Neutrophil (primary cell): ENCODE measurements around the gene EEPD1.
"Not testable (repeated sequence)": the region's sequence is repeated elsewhere in the genome, so short reads cannot be mapped to it uniquely, and the experiment has no call there.

Experiments
- H3K27ac ChIP-seq: fragments of 200-600 bp; sonication (generic); 2 replicates; pipeline ENCODE4 v1.5.1; 2016; ENCODE audit warnings: mild to moderate bottlenecking, moderate library complexity
- H3K27me3 ChIP-seq: fragments of 200-600 bp; sonication (generic); 2 replicates; pipeline ENCODE4 v1.6.0; 2016; ENCODE audit warnings: mild to moderate bottlenecking
- H3K36me3 ChIP-seq: fragments of 200-600 bp; sonication (generic); 2 replicates; pipeline ENCODE4 v1.5.1; 2017
- H3K4me1 ChIP-seq, 2 experiments: fragments of 200-600 bp in 1 of 2; sonication (generic) in 1 of 2; 1 replicate in 1 of 2; 2 replicates in 1 of 2; pipeline versions ENCODE4 v1.5.1 to v1.6.1; 2013 to 2016; ENCODE audit warnings: low read depth in 1 of 2, low read length in 1 of 2, mild to moderate bottlenecking in 1 of 2, moderate library complexity in 1 of 2; ENCODE audit not compliant: control insufficient read depth in 1 of 2, insufficient read depth in 1 of 2
- H3K4me3 ChIP-seq, 2 experiments: fragments of 200-600 bp in 1 of 2; sonication (generic) in 1 of 2; 1 replicate in 1 of 2; 2 replicates in 1 of 2; pipeline ENCODE4 v1.5.1; 2013 to 2016; ENCODE audit warnings: low read depth in 1 of 2, low read length in 1 of 2, mild to moderate bottlenecking in 1 of 2, moderate library complexity in 1 of 2
- H3K9me3 ChIP-seq: fragments of 200-600 bp; sonication (generic); 2 replicates; pipeline ENCODE4 v1.5.1; 2016
- CTCF ChIP-seq: fragments of 200-600 bp; sonication (generic); IDR thresholded peaks from 2 replicates; pipeline ENCODE4 v1.5.1; 2016; ENCODE audit warnings: antibody characterized with exemption

Gene EEPD1

GRCh38 chr7:36245684-36246299 lies 92.7 kb downstream of the EEPD1 start:
- no peaks in the 10 kb centered on the region for H3K36me3 ChIP-seq
- H3K27ac ChIP-seq = peak overlapping the region; percentile 24
- H3K4me3 ChIP-seq = no peak overlapping the region
- H3K27me3 ChIP-seq = no peaks in the 10 kb centered on the region
- TF ChIP-seq CTCF = no peak
- no peaks in the 10 kb centered on the region for H3K4me1 ChIP-seq
- H3K9me3 ChIP-seq = no peaks in the 10 kb centered on the region

DNA sequence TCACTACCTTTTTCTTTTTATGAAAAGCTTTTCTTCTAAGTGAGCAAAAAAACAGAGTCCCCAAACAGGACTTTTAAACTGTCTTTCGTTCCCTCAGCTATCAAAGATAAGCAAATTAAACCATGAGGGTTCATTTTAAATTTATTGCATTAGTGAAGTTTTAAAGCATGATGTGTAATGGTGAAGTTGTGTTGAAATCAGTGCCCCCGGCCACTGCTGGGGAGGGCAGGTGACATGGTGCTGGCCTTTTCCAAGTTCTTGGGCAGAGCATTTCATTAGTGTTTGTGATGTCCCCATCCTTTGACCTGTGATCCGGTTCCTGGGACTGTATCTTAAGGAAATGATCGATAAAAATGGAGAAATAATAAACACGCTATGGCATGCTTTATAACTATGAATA lies 96.0 kb downstream of the EEPD1 start:
- Histone ChIP-seq H3K27me3 (no peaks in the 10 kb centered on the region), H3K27ac (no peak overlapping the region), H3K4me1 (no peaks in the 10 kb centered on the region), H3K36me3 (no peaks in the 10 kb centered on the region), H3K4me3 (no peak overlapping the region), H3K9me3 (no peaks in the 10 kb centered on the region)
- no peak for TF ChIP-seq CTCF

DNA sequence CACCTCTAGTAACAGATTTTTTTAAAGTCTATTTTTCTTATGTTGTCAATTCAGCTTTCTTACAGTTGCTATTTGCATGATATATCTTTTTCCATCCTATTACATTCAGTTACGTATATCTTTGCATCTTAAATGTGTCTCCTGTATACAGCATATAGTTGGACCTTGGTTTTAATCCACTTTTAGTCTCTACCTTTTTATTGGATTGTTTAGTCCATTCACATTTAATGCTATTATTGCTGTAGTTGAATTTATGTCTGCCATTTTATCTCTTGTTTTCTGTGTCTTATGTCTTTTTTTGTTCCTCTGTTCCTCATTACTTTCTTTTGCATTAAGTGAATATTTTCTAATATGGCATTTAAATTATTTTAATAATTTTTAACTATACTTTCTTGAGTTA lies 100.6 kb downstream of the EEPD1 start:
- Histone ChIP-seq H3K27ac (no peak overlapping the region), H3K4me1 (peaks cover 0 to 7% of the 10 kb centered on the region in 2 experiments), H3K9me3 (no peaks in the 10 kb centered on the region), H3K36me3 (no peaks in the 10 kb centered on the region), H3K4me3 (no peak overlapping the region), H3K27me3 (no peaks in the 10 kb centered on the region)
- no peak for TF ChIP-seq CTCF

DNA sequence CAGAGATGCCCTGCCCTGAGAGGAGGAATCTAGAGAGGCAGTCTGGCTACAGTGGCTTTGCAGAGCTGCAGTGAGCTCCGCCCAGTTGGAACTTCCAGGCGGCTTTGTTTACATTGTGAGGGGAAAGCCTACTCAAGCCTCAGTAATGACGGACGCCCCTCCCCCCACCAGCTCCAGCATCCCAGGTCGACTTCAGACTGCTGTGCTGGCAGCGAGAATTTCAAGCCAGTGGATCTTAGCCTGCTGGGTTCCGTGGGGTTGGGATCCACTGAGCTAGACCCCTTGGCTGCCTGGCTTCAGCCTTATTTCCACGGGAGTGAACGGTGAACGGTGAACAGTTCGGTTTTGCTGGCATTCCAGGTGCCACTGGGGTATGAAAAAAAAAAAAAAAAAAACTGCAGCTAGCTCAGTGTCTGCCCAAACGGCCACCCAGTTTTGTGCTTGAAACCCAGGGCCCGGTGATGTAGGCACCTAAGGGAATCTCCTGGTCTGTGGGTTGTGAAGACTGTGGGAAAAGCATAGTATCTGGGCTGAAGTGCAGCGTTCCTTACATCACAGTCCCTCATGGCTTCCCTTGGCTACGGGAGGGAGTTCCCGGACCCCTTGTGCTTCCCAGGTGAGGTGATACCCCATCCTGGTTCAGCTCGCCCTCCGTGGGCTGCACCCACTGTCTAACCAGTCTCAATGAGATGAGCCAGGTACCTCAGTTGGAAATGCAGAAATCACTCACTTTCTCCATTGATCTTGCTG lies 105.6 kb downstream of the EEPD1 start:
- H3K27ac ChIP-seq = peak overlapping the region; percentile 14
- not testable (repeated sequence) for H3K36me3 ChIP-seq, H3K27me3 ChIP-seq, H3K4me3 ChIP-seq, H3K9me3 ChIP-seq
- peaks cover 42 to 51% of the 10 kb centered on the region in 2 experiments for H3K4me1 ChIP-seq

DNA sequence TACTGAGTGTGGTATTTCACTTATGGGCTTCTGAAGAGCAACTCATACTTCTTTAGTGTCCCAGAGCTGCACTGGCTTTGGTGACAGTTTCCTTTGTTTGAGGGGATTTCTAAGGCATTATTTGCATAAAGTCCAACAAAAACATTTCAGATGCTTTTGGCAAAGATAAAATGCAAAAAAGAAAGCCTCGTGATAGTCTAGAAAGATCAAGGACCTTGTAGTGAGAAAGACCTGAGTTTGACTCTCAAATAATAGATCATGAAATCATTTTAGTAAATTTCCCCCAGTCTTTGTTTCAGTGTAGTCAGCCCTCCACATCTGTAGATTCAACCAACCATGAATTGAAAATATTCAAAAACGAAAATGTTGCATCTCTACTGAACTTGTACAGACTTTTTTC lies 107.4 kb downstream of the EEPD1 start:
- peak overlapping the region; percentile 95 for H3K27ac ChIP-seq
- H3K27me3 ChIP-seq = no peaks in the 10 kb centered on the region
- H3K9me3 ChIP-seq = no peaks in the 10 kb centered on the region
- no peaks in the 10 kb centered on the region for H3K36me3 ChIP-seq
- peaks cover 60 to 69% of the 10 kb centered on the region in 2 experiments for H3K4me1 ChIP-seq
- TF ChIP-seq CTCF = no peak
- H3K4me3 ChIP-seq = no peak overlapping the region

DNA sequence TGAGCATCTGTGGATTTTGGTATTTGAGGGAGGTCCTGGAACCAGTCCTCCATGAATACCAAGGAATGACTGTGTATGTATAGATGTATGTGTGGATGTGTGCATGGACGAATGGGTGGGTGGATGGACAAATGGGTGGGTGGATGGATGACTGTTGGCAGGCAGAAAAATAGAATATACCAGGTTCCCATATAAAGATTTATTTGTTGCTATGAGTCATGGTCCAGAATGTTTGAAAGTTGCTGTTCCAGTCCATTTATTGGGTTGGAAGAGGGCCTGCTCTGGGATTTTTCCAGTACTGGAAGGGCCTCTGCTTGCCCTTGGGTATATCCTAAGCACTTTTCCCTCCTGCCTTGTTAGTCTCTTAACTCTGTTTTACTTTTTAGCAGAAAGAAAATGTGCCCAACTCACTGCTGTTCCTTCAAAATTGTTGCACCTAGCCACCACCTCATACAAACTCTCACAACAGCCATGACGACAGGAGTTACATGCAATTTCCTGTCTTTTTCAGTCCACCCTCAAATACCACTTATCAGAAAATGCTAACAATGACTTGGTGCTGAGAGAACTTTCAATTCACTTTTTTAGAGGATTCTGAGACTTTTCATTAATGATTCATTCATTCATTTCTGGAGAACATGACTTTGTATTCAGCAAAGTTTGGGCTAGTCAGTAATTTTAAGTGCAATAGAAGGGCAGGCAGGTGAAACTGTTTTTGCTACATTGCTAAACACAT lies 108.1 kb downstream of the EEPD1 start:
- TF ChIP-seq CTCF = no peak
- Histone ChIP-seq H3K9me3 (no peaks in the 10 kb centered on the region), H3K27ac (peak overlapping the region; percentile 95), H3K36me3 (no peaks in the 10 kb centered on the region), H3K4me3 (peak overlapping the region in 1 of 2 experiments; percentile 42), H3K27me3 (no peaks in the 10 kb centered on the region), H3K4me1 (peaks cover 67 to 76% of the 10 kb centered on the region in 2 experiments)
